GM18873 (cell line): ENCODE measurements around the gene DOCK7.

Experiments used
- ATAC-seq: cut with Tn5 transposase; IDR thresholded peaks from one replicate; pipeline ENCODE4 v1.9.1; 2021; ENCODE audit warnings: mild to moderate bottlenecking, moderate library complexity, moderate number of reproducible peaks; ENCODE audit not compliant: unreplicated experiment, low FRiP score

The DOCK7 gene

DNA sequence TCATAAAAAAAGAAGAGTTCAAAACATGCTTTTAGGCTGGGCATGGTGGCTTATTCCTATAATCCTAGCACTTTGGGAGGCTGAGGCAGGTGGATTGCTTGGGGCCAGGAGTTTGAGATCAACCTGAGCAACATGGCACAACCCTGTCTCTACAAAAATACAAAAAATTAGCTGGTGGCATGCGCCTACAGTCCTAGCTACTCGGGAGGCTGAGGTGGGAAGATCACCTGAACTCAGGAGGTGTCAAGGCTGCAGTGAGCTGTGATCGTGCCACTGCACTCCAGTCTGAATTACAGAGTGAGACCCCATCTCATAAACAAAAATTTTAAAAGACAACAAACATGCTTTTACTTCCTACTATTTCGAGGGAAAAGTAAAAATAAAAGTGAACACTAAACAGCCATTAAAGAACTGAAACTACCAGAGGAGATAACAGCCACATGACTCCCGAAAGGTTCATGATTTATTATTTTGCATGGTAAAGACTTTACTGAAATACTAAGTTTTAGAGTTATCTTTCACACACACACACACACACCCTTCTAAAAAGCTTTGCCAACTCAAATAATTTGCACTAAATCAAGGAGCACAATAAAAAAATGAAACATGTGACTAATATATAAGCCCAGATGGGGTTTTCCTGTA, 203.2 kb downstream of the DOCK7 start:
- no peak for ATAC-seq

DNA sequence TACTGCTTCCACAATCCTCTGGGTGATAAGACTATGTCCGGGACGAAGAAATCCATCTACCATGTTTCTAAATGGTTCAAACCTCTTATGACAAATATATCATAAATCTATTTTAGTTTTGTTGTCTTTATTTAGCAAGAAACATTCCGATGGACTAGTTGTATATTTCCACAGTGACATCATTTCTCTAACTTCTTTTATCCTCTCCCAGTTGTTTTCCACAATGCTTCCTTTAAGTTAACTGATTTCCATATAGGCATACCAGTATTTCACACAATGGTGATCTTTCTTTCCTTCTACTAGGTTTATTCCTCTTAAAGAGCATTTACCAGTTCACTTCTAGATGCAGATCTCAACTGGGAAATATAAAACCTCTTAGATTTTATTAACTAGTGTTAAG, 206.5 kb downstream of the DOCK7 start:
- no peak for ATAC-seq

GRCh38 chr1:62476525-62477219, 211.5 kb downstream of the DOCK7 start:
- ATAC-seq = no peak

DNA sequence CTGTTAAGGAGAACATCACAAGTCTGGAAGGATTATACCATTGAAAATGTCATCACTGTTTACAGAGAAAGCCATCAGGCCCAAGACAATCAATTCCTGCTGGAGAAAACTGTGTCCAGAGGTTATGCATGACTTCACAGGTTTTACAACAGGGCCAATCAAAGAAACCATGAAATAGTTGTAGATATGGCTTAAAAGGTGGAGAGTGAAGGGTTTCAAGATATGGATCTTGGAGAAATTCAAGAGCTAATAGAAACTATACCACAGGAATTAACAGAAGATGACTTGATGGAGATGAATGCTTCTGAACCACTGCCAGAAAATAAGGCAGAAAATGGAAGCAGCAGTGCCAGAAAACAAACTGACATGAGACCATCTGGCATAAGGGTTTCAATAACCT, 221.1 kb downstream of the DOCK7 start:
- ATAC-seq = no peak

DNA sequence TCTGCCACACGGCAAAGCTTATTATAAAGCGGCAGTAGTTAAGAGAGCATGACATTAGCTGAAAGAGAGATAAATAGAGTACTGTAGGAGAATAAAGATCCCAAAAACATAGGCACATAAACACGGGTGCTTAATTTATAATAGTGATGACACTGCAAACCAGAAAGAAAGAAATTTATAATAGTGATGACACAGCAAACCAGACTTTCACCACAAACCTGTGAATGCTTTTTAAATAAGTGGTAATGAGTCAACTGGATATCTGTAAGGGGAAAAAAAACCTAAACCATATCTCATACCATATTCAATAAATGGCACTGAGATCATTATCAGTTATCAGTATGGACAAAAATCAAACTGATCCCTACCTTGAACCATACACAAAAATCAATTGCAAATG, 225.8 kb downstream of the DOCK7 start:
- no peak for ATAC-seq

- ATAC-seq = no peak
These were observed 230.2 kb downstream of the DOCK7 start for GRCh38 chr1:62457955-62458354.

DNA sequence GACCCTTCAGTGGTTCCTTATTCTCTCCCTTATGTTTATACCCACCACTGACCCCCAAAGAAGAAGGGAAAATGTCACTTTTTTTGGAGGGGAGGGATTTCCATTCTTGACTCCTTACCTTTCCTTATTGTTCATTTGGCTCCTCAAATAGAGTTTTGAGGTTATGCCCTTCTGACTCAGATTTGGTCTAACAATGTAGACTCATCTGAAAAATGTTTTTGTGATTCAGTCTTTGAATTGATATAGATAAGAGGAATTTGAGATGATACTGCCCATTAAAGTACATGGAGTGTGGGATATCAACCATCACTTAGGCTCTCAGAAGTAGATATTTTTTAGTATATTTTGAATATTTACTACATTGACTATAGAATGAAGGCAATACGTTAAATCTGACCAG, 235.2 kb downstream of the DOCK7 start:
- no peak for ATAC-seq

DNA sequence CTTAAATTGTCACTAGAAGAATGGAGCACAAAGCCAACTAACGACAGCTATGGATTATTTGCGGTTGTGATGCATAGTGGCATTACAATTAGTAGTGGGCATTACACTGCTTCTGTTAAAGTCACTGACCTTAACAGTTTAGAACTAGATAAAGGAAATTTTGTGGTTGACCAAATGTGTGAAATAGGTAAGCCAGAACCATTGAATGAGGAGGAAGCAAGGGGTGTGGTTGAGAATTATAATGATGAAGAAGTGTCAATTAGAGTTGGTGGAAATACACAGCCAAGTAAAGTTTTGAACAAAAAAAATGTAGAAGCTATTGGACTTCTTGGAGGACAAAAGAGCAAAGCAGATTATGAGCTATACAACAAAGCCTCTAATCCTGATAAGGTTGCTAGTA, 237.9 kb downstream of the DOCK7 start:
- no peak for ATAC-seq

- no peak for ATAC-seq
These were observed 239.8 kb downstream of the DOCK7 start for GRCh38 chr1:62448221-62448933.

GRCh38 chr1:62444701-62445100, 243.5 kb downstream of the DOCK7 start:
- no peak for ATAC-seq

DNA sequence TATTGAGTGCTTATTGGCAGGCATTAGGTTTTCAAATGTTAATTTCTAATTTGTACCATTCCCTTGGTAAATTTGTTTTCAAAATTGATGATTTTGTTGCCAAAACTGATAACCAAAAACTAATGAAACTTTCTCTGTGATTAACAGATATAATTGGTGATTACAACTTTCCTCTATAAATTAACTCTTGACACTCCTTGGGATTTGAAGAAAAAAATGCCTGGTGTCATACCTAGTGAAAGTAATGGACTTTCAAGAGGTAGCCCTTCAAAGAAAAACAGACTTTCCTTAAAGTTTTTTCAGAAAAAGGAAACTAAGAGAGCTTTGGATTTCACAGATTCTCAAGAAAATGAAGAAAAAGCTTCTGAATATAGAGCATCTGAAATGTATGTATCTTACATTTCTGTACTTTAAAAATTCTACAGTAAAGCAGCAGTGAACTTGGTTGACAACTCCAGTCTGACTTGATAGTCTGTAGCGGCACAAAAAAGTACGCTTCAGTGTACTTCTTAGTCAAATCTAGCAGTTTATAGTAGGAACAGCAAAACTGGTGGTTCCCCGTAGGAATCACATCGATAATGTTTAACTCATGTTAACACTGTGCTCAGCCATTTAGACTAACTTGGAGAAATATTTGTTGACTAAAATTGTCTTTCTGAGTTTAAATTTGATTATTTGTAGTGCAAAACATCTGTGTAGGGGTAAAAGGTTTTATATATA, 248.4 kb downstream of the DOCK7 start:
- peak; percentile 35 for ATAC-seq

GRCh38 chr1:62438163-62438562, 250.0 kb downstream of the DOCK7 start:
- no peak for ATAC-seq

- no peak for ATAC-seq
These were observed 250.8 kb downstream of the DOCK7 start for GRCh38 chr1:62437273-62437940.

DNA sequence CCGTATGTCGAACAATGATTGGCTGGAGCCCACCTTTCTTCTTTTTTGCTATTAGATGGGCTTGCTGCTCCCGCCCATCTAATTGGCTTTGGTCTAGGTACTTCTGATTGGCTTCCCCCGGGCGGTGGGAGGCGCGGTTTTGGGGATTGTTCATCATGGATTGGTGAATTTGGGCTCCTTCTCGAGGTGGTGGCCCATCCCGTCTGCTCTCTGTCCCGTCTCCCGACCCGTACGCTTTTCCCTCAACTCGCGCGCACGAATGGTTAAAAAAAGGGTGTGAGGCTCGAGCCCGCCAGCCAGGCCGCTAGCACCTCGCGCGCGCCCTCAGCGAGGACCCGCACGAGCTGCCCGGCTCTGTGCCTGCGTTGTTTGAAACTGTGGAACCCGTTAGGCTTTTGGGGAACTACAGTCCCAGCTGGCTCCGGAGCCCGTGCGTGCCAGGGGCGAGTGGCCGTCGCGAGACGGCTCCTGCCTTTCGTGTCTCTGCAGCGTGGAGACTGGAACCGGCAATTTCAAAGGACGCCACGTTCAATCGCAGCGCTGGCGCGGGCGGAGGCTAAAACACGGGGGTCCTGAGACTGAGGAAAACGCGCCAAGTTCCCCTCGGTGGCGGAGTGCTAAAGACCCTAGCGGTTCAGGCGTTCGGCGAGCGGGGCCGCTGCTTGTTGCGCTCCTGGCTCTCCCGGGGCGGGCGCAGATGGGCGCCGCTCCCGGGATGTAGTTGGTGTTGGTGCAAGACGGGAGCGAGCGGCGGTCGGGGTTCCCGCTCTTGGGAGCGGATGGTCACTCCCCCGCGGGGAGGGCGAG, 251.5 kb downstream of the DOCK7 start, which contains the start of gene USP1:
Gene USP1, plus strand, starts transcription at position 584 of the 807 bp plus-strand sequence. CDS start 2,819 bp downstream, outside the sequence.
- ATAC-seq = peak; percentile 87

GRCh38 chr1:62436039-62436465, 252.1 kb downstream of the DOCK7 start:
- ATAC-seq = no peak

DNA sequence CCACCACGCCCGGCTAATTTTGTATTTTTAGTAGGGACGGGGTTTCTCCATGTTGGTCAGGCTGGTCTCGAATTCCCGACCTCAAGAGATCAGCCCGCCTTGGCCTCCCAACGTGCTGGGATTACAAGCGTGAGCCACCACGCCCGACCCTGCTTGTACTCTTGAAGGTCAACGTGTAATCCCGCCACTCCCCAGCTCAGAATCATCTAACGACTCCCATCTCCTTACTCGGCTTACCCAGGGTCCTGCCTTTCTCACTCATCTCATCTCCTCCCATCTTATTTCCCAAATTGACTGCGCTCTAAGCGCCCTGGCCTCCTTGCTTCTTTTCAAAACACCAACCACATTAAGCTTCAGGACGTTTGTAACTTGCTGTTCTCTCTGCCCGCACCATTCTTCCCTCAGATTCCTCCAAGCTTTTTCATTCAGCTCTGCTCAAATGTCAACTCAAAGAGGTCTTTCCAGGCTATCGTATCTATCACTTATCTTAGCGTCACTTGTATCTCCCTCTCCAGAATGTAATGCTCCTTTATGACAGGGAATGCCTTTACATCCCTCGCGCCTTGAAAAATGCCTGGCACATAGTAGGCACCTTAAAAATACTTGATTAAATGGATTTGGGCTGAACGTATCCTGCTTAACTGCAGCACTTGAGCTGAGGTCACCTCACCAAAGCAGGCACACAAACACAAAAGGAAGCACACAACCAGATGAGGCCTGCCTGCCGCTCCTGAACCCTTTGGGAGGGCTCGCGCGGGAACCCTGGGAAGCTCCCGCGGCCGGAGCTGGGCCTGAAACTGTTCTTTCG, 252.8 kb downstream of the DOCK7 start:
- no peak for ATAC-seq

DNA sequence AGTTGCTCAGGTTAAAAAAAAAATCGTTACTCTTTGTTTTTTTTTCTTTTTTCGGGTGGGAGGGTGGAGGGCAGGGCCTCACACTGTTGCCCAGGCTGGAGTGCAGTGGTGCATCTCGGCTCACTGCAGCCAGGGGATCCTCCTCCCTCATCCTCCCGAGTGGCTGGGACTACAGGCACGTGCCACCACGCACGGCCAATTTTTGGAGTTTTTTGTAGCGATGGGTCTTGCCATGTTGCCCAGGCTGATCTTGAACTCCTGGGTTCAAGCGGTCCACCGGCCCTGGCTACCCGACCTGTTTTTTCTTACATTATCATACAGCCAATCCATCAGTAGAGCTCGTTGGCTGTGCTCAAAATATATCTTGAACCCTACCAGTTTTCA, 253.6 kb downstream of the DOCK7 start:
- ATAC-seq = no peak

GRCh38 chr1:62433861-62434617, 254.1 kb downstream of the DOCK7 start:
- no peak for ATAC-seq
